NB4 (cell line): ENCODE measurements around the gene CILP.

Experiments used
- DNase-seq: peaks from one replicate; pipeline ENCODE4 v3.0.0; 2010; ENCODE audit warnings: low read depth
- H3K4me3 ChIP-seq: one replicate; pipeline ENCODE4 v1.5.1; 2011; ENCODE audit warnings: mild to moderate bottlenecking, low read depth, low read length, moderate library complexity
- MYC ChIP-seq: IDR thresholded peaks from 2 replicates; pipeline ENCODE4 v1.6.1; 2011; ENCODE audit warnings: low read depth, low read length
- POLR2A ChIP-seq: IDR thresholded peaks from 2 replicates; pipeline ENCODE4 v1.6.1; 2011; ENCODE audit warnings: mild to moderate bottlenecking; ENCODE audit not compliant: insufficient read length; ENCODE audit errors: extremely low read depth
- TF ChIP-seq, protein P1 (sequence below): IDR thresholded peaks from one replicate; pipeline ENCODE4 v1.5.1; 2012; ENCODE audit warnings: low read depth, low read length
- TF ChIP-seq, protein P2 (sequence below): IDR thresholded peaks from 2 replicates; pipeline ENCODE4 v1.6.1; 2011; ENCODE audit warnings: low read depth, low read length

CILP gene

DNA sequence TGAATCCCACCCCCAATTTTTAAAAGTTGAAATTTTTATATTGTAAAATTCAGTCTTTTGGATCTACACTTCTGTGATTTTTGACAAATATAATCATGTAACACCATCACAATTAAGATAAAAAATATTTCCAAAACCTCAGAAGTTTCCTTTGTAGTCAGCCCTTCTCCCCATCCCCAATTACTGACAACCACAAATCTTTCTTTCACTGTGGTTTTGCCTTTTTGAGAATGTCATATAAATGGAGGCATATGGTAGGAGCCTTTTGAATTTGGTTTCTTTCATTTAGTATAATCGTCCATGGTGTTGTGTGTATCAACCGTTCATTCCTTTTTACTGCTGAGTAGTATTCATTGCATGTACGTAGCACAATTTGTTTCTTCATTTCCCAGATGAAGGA, 7.9 kb upstream of the CILP start:
- no peak overlapping the region for H3K4me3 ChIP-seq
- DNase-seq: no peak
- TF ChIP-seq MYC (no peak), POLR2A (no peak)
- TF ChIP-seq, protein P1, sequence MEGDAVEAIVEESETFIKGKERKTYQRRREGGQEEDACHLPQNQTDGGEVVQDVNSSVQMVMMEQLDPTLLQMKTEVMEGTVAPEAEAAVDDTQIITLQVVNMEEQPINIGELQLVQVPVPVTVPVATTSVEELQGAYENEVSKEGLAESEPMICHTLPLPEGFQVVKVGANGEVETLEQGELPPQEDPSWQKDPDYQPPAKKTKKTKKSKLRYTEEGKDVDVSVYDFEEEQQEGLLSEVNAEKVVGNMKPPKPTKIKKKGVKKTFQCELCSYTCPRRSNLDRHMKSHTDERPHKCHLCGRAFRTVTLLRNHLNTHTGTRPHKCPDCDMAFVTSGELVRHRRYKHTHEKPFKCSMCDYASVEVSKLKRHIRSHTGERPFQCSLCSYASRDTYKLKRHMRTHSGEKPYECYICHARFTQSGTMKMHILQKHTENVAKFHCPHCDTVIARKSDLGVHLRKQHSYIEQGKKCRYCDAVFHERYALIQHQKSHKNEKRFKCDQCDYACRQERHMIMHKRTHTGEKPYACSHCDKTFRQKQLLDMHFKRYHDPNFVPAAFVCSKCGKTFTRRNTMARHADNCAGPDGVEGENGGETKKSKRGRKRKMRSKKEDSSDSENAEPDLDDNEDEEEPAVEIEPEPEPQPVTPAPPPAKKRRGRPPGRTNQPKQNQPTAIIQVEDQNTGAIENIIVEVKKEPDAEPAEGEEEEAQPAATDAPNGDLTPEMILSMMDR: no peak
- TF ChIP-seq, protein P2, sequence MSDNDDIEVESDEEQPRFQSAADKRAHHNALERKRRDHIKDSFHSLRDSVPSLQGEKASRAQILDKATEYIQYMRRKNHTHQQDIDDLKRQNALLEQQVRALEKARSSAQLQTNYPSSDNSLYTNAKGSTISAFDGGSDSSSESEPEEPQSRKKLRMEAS: no peak

DNA sequence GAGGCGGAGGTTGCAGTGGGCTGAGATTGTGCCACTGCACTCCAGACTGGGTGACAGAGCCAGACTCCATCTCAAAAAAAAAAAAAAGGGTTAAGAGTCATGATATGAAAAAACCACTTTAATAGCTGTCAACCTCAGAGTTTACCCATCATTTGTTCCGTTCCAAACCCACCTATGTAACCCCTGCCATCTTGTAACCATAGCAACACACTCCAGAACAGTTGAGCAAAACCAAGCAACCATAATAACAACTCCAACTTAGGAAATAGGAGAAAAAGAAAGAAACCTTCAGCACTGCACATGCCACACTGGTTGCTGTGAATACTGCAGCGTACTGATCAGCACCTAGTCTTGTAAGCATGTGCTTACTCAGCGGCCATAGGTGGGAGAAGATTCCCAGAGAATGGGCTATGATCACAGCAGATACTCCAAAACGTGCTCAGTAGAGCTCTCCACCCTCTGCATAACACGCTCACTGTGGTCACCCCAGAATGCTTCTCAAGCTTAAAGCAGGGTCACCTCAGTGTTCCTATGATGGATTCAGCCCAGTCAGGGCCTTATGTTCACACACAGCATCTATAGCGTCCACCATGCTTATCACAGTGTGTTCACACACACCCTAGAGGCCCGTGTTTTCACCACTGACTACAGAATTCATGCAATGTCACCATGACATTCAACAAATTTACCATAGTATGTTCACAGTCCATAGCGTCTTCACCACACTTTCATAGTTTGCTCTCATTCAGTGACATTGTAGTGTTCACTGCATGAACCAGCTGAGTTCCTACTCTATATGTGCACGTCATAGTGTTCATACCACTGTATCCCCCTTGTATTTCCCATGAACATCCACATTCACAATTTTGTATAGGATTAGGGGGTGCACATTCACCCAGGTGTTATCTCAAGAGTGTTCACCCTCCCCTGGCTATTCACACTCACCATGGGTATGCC, 6.5 kb upstream of the CILP start:
- TF ChIP-seq, protein P2: no peak
- no peak for TF ChIP-seq POLR2A
- TF ChIP-seq MYC: no peak
- TF ChIP-seq, protein P1: no peak
- no peak overlapping the region for H3K4me3 ChIP-seq
- DNase-seq: no peak

DNA sequence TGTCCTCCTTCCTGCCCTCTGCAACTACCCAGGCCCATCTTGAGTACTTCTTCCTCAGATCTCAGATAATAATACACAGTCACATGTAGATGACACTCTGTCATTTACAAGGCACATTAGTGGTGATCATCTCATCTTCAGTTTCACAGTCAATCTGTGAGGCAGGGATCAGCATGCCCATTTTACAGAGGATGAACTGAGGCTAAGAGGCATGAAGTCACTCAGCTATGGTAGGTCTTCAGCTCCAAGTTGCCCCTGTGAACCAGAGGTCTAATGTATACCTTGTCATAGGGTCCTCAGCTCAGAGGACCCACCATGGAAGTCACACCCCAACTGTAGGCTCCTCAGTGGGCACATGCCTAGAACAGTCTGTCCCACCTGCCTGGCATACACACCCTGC, 4.2 kb upstream of the CILP start:
- H3K4me3 ChIP-seq: no peak overlapping the region
- DNase-seq: no peak
- TF ChIP-seq, protein P2: no peak
- TF ChIP-seq MYC (no peak), POLR2A (no peak)
- TF ChIP-seq, protein P1: no peak

DNA sequence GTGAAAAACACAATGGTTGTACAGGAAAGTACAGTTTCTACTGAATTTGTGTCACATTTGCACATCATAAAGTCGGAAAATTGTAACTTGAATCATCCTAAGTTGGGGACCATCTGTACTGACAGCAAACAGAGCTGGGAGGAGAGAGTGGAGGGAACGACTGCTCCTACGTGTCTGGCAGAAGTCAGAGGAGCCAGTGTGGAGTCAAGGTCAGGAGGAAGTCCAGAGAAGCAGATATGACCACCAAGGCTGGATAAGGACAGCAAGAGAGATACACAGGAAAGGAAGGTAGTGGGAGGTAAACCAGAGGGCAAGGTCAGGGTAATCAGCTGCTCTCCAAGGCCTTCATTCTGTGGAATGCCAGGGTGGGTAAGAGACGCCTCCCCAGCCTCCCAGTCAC, 2.7 kb upstream of the CILP start:
- DNase-seq: no peak
- TF ChIP-seq, protein P1: no peak
- TF ChIP-seq MYC: no peak
- TF ChIP-seq POLR2A: no peak
- TF ChIP-seq, protein P2: no peak
- H3K4me3 ChIP-seq: no peak overlapping the region

DNA sequence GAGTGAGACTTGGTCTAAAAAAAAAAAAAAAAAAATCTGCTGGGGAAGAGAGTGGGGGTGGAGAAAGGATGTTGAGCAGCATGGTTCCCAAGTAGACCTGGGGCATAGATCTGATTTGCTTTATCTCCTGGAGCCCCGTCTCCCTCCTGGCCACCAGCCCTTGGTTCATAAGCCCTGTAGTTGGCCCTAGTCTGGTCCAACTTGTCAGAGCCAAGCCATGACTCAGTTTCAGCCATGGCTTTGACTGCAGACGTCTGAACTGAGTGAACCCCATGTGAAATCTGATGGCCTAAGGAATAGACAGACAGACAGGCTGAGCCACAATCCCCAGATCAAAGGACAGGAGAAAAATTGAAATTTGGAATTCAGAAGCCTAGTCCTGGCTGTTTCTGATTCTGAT, 2.0 kb upstream of the CILP start:
- no peak for DNase-seq
- TF ChIP-seq, protein P1: no peak
- TF ChIP-seq MYC: no peak
- no peak for TF ChIP-seq POLR2A
- TF ChIP-seq, protein P2: no peak

More for the DNA sequence above, 2.0 kb upstream of the CILP start:
- no peak overlapping the region for H3K4me3 ChIP-seq
